GM12801 (cell line): Measurements from ENCODE around the gene MAGI2.

Source experiments
- CTCF ChIP-seq: IDR thresholded peaks from one replicate; pipeline ENCODE4 v1.5.1; 2011; ENCODE audit warnings: control low read depth; ENCODE audit not compliant: insufficient read length; ENCODE audit errors: extremely low read depth

MAGI2 gene

GRCh38 chr7:78071491-78072200 lies 1381.8 kb downstream of the MAGI2 start:
- no peak for TF ChIP-seq CTCF

GRCh38 chr7:78066599-78066998 lies 1386.9 kb downstream of the MAGI2 start:
- no peak for TF ChIP-seq CTCF

- TF ChIP-seq CTCF, result no peak
Observed at GRCh38 chr7:78063758-78064157, 1389.7 kb downstream of the MAGI2 start.

GRCh38 chr7:78062214-78062613 lies 1391.3 kb downstream of the MAGI2 start:
- TF ChIP-seq CTCF, result no peak

- TF ChIP-seq CTCF, result no peak
Observed at GRCh38 chr7:78057571-78057970, 1395.9 kb downstream of the MAGI2 start.

GRCh38 chr7:78055599-78055998 lies 1397.9 kb downstream of the MAGI2 start:
- no peak for TF ChIP-seq CTCF

- TF ChIP-seq CTCF, result no peak
Observed at GRCh38 chr7:78055001-78055573, 1398.4 kb downstream of the MAGI2 start.
